ENCODE results near the gene NCKAP5. TPM values are rescaled to one million over a fixed set of nuclear protein-coding genes. Genes with fewer than 3 reads are reported as not detected.

The NCKAP5 gene
- total RNA-seq, 1 donor from 2014 or later: 8.8 TPM

DNA sequence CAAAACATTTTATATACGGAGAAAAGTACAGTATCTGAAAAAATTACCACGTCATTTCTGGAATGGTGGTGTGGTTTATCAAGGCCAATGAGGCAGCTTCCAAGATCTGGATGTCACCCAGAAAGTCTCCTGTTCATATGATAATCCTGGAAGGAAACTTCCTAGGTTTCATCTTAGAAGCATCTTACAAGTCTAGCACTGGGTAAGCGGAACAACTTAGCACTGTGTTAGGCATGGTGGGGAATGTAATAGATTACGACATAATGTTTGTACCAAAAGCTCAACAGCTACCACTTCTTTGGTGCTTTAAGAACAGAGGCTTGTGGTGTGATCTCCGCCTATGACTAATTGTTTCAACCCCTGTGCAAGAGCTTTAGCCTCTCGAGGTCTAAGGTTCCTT lies 835.2 kb downstream of the NCKAP5 start:
- no peak for TF ChIP-seq POLR2A (IDR thresholded peaks at IDR 0.05)
- TF ChIP-seq, protein P1, sequence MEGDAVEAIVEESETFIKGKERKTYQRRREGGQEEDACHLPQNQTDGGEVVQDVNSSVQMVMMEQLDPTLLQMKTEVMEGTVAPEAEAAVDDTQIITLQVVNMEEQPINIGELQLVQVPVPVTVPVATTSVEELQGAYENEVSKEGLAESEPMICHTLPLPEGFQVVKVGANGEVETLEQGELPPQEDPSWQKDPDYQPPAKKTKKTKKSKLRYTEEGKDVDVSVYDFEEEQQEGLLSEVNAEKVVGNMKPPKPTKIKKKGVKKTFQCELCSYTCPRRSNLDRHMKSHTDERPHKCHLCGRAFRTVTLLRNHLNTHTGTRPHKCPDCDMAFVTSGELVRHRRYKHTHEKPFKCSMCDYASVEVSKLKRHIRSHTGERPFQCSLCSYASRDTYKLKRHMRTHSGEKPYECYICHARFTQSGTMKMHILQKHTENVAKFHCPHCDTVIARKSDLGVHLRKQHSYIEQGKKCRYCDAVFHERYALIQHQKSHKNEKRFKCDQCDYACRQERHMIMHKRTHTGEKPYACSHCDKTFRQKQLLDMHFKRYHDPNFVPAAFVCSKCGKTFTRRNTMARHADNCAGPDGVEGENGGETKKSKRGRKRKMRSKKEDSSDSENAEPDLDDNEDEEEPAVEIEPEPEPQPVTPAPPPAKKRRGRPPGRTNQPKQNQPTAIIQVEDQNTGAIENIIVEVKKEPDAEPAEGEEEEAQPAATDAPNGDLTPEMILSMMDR (IDR thresholded peaks at IDR 0.05): no peak
- Histone ChIP-seq H3K27me3 (no peaks in the 10 kb centered on the region), H3K36me3 (no peaks in the 10 kb centered on the region), H3K4me3 (no peak overlapping the region), H3K9me3 (no peaks in the 10 kb centered on the region), H3K4me1 (no peaks in the 10 kb centered on the region), H3K27ac (no peak overlapping the region)
- intact Hi-C loops (cut with DNase I): no loop called here
- DNase-seq (ENCODE audit: extremely low spot score in 2 of 2): no peak

DNA sequence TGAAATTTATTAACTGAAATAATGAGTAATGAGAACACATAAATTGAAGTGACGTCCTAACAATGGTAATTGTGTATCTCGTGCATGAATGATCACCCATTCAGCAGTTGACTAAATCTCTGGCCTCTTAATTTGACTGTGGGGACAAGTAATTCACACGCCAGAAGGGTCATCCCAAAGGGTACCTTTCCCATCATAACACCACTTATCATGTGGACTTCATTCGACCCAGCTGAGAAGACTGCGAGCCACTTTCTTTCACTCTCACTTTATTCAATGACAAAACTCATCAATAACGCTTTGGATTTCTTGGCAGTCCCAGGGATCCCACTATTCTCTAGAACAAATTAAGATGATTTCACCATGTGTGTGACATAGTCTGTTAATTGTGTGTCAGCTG lies 835.6 kb downstream of the NCKAP5 start:
- intact Hi-C loops (cut with DNase I): no loop called here
- H3K36me3 ChIP-seq: no peaks in the 10 kb centered on the region
- no peak overlapping the region for H3K27ac ChIP-seq
- H3K27me3 ChIP-seq: no peaks in the 10 kb centered on the region
- DNase-seq (ENCODE audit: extremely low spot score in 2 of 2): no peak
- no peaks in the 10 kb centered on the region for H3K4me1 ChIP-seq
- H3K9me3 ChIP-seq: no peaks in the 10 kb centered on the region
- TF ChIP-seq POLR2A (IDR thresholded peaks at IDR 0.05) (no peak), POLR2AphosphoS5 (IDR thresholded peaks at IDR 0.05; ENCODE audit: insufficient read depth in 1 of 2, low read depth in 1 of 2) (no peak)
- TF ChIP-seq, protein P1 (IDR thresholded peaks at IDR 0.05): no peak
- H3K4me3 ChIP-seq: no peak overlapping the region

DNA sequence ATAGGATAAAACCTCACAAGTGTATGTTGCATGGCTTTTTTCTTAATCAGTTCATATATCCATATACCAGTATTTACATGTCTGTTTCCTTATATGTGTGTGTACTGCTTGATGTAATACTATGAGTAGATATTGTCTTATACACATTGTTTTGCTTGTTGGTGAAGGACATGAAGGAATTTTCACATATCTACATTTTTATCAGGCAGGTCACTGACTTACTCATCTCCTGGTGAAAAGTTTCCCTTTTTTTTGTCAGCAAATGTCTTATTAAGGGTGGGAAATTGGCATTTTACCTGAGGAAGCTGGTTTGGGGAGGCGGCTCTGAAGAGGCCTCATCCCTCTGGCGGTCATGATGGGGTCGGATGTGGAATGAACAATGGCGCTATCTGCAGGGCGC lies 836.8 kb downstream of the NCKAP5 start:
- intact Hi-C loops (cut with DNase I): no loop called here
- DNase-seq (ENCODE audit: extremely low spot score in 2 of 2): no peak
- H3K4me3 ChIP-seq: no peak overlapping the region
- no peaks in the 10 kb centered on the region for H3K9me3 ChIP-seq
- H3K27me3 ChIP-seq: no peaks in the 10 kb centered on the region
- TF ChIP-seq, protein P1 (IDR thresholded peaks at IDR 0.05): no peak
- TF ChIP-seq POLR2AphosphoS5 (IDR thresholded peaks at IDR 0.05; ENCODE audit: insufficient read depth in 1 of 2, low read depth in 1 of 2): no peak
- no peak for TF ChIP-seq POLR2A (IDR thresholded peaks at IDR 0.05)
- H3K4me1 ChIP-seq: no peaks in the 10 kb centered on the region
- H3K36me3 ChIP-seq: no peaks in the 10 kb centered on the region
- no peak overlapping the region for H3K27ac ChIP-seq

DNA sequence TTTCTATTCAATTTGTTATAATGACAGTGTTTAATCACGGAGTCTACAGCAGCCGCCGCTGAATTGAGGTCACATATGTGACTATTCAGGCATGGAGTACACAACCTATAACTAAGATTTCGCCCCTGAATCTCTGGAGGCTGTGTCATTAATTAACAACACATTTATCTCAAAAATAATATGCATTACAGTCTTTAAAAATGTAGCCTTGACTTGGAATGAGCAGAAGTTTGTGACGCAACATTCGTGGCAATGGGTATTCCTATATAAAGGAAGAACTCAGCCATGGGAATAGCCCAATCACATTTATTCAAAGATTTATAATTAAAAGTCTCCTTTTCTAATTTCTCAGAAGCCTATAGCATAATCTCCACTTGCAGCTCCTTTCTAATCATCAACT lies 837.7 kb downstream of the NCKAP5 start:
- TF ChIP-seq, protein P1 (IDR thresholded peaks at IDR 0.05): no peak
- TF ChIP-seq POLR2A (IDR thresholded peaks at IDR 0.05): no peak
- TF ChIP-seq POLR2AphosphoS5 (IDR thresholded peaks at IDR 0.05; ENCODE audit: insufficient read depth in 1 of 2, low read depth in 1 of 2): no peak
- no peaks in the 10 kb centered on the region for H3K36me3 ChIP-seq

DNA sequence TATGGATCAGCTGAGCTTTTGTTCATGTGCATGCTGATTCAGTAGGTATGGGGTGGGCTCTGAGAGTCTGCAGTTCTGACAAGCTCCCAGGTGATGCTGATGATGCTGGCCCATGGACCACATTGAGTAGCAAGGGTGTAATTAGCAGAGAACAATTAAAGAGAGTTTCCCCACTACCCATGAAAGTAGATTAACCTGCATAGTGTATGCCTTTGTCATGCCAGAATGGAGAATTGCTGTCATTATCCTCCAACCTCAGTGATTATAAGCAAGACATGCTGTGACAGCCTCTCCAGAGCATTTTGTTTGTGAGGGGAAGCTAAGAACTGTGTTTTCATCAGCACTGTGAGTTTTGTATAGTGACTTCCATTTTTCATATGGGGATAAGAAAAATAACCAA lies 838.7 kb downstream of the NCKAP5 start:
- no peak for DNase-seq (ENCODE audit: extremely low spot score in 2 of 2)
- Histone ChIP-seq H3K4me3 (no peak overlapping the region), H3K27ac (no peak overlapping the region), H3K36me3 (no peaks in the 10 kb centered on the region), H3K4me1 (no peaks in the 10 kb centered on the region), H3K9me3 (no peaks in the 10 kb centered on the region), H3K27me3 (no peaks in the 10 kb centered on the region)
- intact Hi-C loops (cut with DNase I): no loop called here
- TF ChIP-seq, protein P1 (IDR thresholded peaks at IDR 0.05): no peak
- TF ChIP-seq POLR2A (IDR thresholded peaks at IDR 0.05): no peak
- no peak for TF ChIP-seq POLR2AphosphoS5 (IDR thresholded peaks at IDR 0.05; ENCODE audit: insufficient read depth in 1 of 2, low read depth in 1 of 2)

More for the DNA sequence above, 837.7 kb downstream of the NCKAP5 start:
- Histone ChIP-seq H3K4me1 (no peaks in the 10 kb centered on the region), H3K27me3 (no peaks in the 10 kb centered on the region), H3K4me3 (no peak overlapping the region), H3K9me3 (no peaks in the 10 kb centered on the region), H3K27ac (no peak overlapping the region)
- no peak for DNase-seq (ENCODE audit: extremely low spot score in 2 of 2)
- intact Hi-C loops (cut with DNase I): no loop called here

Data from vagina (tissue), 2 donors.